AG09319 (cell line): Measurements from ENCODE around the gene POU2F3.

ENCODE experiments used
- DNase-seq: peaks from one replicate; pipeline ENCODE4 v3.0.0-alpha.2; 2010; ENCODE audit warnings: low read depth; ENCODE audit errors: extremely low read depth
- CTCF ChIP-seq: IDR thresholded peaks from 2 replicates; pipeline ENCODE4 v1.5.1; 2011; ENCODE audit warnings: low read depth, mild to moderate bottlenecking, inconsistent platforms, low read length, moderate library complexity

Gene POU2F3

GRCh38 chr11:120228794-120229384 is 11.1 kb upstream of the POU2F3 start:
- no peak for DNase-seq
- peak; percentile 10 for TF ChIP-seq CTCF

- peak; percentile 67 for TF ChIP-seq CTCF
- no peak for DNase-seq
Observed at GRCh38 chr11:120229451-120230424, 10.2 kb upstream of the POU2F3 start.

- DNase-seq = no peak
- TF ChIP-seq CTCF = no peak
Observed at GRCh38 chr11:120230433-120231071, 9.4 kb upstream of the POU2F3 start.

GRCh38 chr11:120231963-120232362 is 8.0 kb upstream of the POU2F3 start:
- no peak for TF ChIP-seq CTCF
- DNase-seq = no peak

- TF ChIP-seq CTCF = no peak
- no peak for DNase-seq
Observed at GRCh38 chr11:120233207-120233803, 6.6 kb upstream of the POU2F3 start.

GRCh38 chr11:120235024-120235628 is 4.8 kb upstream of the POU2F3 start:
- no peak for DNase-seq
- peak; percentile 78 for TF ChIP-seq CTCF
